NCI-H2107 treated with DMSO at 0.1 percent for 48 hours (cell line): ENCODE measurements around the gene YWHAB.
"Not testable (repeated sequence)": the region's sequence is repeated elsewhere in the genome, so short reads cannot be mapped to it uniquely, and the experiment has no call there.

Experiments
- DNase-seq: peaks from one replicate; lab custom pipeline; 2025; ENCODE audit not compliant: unreplicated experiment; lab: John Stamatoyannopoulos, UW

YWHAB gene

GRCh38 chr20:44866703-44867335, 18.7 kb upstream of the YWHAB start:
- DNase-seq: no peak

GRCh38 chr20:44869471-44869870, 16.0 kb upstream of the YWHAB start:
- no peak for DNase-seq

GRCh38 chr20:44882360-44882759, 3.1 kb upstream of the YWHAB start:
- not testable (repeated sequence) for DNase-seq

- no peak for DNase-seq
These were observed 2.1 kb upstream of the YWHAB start for GRCh38 chr20:44883214-44883902.

GRCh38 chr20:44884907-44885391, 556 bp upstream of the YWHAB start:
- no peak for DNase-seq

GRCh38 chr20:44886266-44886651, 754 bp downstream of the YWHAB start:
- no peak for DNase-seq

- no peak for DNase-seq
These were observed 1.3 kb downstream of the YWHAB start for GRCh38 chr20:44886828-44887227.

- DNase-seq: no peak
These were observed 2.0 kb downstream of the YWHAB start for GRCh38 chr20:44887466-44887865.

GRCh38 chr20:44888226-44889103, 3.0 kb downstream of the YWHAB start:
- no peak for DNase-seq

- DNase-seq: no peak
These were observed 6.3 kb downstream of the YWHAB start for GRCh38 chr20:44891826-44892225.

GRCh38 chr20:44894959-44895358, 9.5 kb downstream of the YWHAB start:
- no peak for DNase-seq

GRCh38 chr20:44896583-44896982, 11.1 kb downstream of the YWHAB start:
- no peak for DNase-seq

GRCh38 chr20:44897133-44897532, 11.6 kb downstream of the YWHAB start:
- no peak for DNase-seq

- no peak for DNase-seq
These were observed 14.8 kb downstream of the YWHAB start for GRCh38 chr20:44900231-44900854.

- no peak for DNase-seq
These were observed 16.5 kb downstream of the YWHAB start for GRCh38 chr20:44901974-44902373.

- DNase-seq: no peak
These were observed 18.9 kb downstream of the YWHAB start for GRCh38 chr20:44904377-44904776.

- DNase-seq: no peak
These were observed 23.7 kb downstream of the YWHAB start for GRCh38 chr20:44908987-44909871.

GRCh38 chr20:44909872-44910689, 24.6 kb downstream of the YWHAB start, which contains the start of gene PABPC1L:
TSS of gene PABPC1L (plus strand) at chr20:44910060. CDS start at chr20:44910144, 84 bp downstream.
- peak; percentile 17 for DNase-seq

- no peak for DNase-seq
These were observed 25.3 kb downstream of the YWHAB start for GRCh38 chr20:44910690-44911262.
